Activated CD8-positive, alpha-beta memory T cell treated with anti-CD3 and anti-CD28 coated beads for 4 hours (primary cell): ENCODE measurements around the gene MMRN1.

Experiments used
- DNase-seq, 2 donors: peaks; one replicate each; pipeline ENCODE4 v3.0.0-alpha.2; 2020; ENCODE audit warnings: low read depth in 2 of 2

Gene MMRN1

DNA sequence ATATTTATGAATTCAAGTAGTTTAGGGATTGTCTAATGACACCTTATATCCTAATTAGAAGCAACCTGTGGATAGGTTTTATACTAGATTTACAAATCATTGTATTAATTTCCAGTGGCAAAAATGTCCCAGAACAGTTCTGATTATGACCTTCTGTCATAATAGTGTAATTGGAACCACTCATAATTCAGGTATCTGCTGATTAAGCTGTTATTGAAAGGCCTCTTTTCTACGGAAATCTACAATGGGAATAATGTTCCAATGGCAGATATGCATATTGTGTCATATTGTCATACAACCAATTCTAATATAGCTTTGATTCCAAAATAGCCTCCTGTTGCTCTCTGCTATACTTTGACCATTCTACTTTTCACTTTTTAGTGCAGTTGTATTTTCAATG, 19.0 kb downstream of the MMRN1 start:
- DNase-seq, result no peak

DNA sequence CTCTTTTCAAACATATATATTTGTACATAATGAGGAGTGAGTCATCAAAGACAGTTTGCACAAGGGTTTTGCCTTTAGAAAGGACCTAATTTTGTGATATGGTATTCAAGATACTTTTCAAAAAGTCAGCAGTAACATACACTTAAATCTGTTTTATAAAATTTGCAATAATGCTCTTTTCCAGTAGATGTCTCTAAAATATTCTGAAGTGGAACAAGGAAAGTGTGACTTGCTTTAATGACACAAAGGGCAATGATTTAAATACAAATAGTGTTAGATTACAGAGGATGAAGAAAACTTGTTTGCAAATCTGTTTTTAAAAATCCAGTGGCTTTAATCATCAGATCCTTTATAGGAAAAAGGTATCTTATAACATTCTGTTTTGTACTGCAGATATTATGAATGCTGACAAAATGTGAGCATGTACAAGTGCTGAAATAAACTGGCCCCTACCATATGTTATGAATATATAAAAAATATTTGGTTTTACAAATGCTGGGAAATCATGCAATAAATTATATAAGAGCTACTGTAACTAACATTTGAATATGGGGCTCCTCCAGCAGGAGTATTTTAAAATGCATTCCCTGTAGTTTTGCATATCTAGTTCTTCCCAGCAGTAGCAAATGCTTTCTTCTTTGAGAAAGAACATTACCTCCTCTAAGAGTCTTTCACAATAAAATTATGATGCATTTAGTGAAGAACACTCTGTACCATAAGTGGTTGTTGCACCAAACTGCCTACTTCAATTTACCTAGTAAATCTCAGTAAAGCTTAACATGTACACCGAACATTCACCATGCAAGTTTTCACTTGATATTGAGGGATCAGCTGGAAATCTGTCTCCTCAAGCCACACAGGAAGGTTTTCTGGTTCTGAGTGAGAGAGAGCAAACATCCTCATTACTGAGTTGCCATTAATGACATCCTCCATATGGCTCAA, 20.2 kb downstream of the MMRN1 start:
- no peak for DNase-seq

DNA sequence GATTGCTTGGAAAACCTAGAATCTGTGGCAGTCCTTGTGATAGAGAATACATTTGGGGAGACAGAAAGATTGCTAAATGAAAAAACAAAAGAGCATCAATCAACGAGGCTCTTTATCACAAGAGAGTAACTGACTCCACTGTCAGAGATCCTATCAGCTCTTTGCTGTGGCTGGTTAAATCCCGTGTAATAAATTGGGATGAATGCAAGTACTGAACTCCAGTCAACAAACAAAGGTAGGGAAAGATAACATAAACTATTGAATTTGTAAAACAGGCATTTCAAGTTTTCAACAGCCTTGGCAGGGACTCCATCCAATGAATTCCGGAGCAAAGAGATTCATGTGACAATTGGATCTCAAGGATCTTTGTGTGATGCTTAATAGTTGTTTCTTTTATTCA, 21.3 kb downstream of the MMRN1 start:
- DNase-seq, result no peak

DNA sequence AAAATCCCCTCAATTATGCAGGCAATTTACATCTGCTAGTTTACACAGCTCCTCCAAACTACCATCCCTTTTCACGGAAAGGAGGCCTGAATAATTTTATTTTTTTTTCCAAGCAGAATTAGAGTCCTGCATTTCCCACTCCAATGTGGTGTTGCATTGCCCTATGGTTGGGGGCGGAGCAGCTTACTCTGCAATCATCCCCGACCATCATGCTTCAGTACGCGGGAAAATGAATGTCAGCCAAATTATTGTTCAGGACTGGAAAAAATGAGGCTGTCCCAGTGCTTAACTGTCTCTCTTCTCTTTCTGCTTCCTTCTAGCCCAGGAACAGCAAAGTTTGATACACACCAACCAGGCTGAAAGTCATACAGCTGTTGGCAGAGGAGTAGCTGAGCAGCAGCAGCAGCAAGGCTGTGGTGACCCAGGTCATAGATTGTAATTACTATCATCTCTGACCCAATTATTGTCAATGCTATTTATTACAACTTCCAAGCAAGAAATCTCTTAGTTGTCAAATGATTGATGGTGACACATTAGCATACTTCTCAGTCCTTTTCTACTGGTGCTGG, 28.3 kb downstream of the MMRN1 start:
- no peak for DNase-seq

DNA sequence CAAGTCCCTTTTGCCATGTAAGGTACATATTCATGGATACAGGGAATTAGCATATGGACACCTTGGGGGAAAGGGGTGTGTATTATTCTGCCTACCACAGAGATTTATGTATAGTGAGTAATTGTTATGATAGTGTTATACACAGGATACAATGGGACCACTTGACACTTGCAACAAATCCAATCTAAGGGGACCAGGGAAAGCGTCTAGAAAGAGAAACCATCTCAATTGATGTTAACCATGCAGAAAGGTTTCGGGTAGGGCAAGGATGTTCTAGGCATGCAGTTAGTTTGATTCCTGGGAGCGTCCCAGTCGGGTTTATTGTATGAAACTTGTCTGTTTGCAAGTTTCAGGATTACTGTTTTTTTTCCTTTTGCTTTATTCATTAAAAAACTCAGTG, 34.2 kb downstream of the MMRN1 start:
- DNase-seq, result no peak

DNA sequence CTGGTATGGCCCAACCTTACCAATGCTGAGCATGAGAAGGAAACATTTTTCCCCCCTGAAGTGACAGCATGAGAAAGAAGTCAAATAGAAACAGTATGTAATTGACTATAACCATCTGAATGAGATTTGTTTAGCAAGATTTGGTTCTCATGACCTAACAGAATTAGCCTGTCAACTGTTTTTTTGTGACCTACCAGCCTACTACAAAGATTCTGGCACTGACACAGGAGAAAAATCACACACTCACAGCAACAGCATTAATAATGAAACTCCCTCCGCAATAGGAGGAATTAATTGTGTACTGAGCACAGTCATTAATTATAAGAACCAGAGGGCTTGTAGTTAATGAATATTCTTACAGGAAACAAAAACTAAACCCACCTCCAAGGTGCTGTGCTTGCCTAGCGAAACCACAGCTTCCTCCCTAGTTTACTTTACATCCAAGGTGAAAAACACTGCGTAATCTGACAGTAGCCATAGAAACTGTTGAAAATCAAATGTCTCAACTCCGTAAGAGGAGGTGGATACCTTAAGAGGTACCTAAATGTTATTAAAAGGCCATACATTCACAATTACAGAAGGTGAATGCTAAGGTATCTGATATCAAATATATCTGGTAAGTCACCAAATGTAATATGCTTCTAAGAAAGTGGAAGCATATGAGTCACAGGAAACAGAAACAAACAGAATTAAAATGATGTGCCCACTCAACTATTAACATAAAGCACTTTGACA, 34.9 kb downstream of the MMRN1 start:
- no peak for DNase-seq

DNA sequence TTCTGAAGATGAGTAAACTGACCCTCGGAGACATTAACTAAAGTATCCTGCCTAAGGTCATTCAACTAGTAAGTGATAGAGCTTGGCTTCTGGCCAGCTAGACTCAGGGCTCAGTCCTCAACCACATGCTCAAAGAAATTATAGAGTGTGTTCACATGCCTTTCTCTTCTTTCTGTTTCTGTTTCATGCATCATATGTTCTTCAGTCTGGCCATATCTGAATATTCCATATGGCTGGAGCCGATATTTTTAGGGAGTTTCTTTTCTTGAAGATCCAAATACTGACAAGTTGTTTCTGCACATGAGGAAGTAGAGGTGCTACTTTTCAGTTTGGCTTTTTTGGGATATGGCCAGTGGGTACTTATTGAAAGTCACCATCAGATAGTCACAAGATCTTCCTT, 44.9 kb downstream of the MMRN1 start:
- DNase-seq, result no peak

DNA sequence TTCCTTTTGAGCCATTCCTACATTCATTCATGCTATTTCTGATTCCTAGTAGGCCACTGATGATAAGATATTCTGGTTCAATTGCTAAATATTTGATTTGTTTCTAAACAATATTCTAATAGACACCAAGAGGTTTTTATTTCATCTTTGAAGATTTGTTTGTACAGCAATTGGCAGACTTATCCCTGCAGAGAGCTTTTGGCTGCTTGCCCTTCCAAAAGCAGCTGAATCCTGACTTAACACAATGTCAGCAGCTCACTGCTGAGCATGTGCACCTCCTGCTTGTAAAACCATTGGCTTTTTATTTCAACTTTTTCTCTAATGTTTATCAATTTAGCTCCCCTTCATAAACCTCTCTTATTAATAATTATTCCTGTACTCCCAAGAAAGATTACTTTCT, 45.3 kb downstream of the MMRN1 start:
- DNase-seq, result no peak

DNA sequence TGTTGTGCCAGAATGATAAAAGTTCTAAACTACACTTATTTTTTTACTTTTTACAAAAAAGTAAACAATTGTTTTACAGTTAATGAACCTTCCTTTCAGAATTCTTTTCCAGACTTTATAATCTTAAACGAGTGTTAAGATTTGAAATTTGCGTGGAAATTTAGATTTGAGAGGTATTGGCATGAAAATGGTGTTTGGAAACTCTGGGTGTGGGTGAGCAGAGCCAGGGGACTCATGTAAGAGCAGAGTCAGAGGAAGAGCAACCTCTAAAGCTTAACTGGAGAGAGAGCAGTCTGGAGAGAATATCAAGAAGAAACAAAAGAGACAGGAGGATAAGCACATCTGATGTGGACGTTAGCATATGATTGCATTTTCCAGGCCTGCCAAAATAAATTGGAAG, 48.2 kb downstream of the MMRN1 start:
- DNase-seq, result no peak

DNA sequence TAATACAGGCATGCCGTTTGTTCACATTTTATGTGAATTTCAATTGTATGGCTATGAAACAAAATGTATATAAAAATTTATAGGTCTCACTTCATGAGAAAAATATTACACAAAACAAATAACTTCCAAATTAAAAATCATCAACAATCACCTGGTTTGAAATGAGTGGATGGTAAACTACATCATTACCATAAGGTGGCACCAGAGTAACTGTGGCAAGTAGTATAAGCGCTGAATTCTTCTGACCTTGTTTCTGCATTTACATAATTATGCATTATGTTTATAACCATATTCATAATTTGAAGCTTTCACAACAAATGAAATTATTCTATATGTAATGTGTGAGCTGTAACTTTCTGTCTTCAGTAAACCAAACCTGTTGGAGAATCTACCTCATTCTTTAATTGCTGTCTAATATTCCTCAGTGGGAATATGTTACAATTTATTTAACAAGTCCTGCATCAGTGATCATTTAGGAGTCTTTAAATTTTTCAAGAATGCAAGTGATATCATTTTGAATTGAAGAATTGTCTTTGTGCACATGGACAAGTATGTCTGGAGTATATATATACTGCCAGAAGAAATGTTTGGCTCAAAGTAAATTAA, 55.2 kb downstream of the MMRN1 start:
- no peak for DNase-seq

DNA sequence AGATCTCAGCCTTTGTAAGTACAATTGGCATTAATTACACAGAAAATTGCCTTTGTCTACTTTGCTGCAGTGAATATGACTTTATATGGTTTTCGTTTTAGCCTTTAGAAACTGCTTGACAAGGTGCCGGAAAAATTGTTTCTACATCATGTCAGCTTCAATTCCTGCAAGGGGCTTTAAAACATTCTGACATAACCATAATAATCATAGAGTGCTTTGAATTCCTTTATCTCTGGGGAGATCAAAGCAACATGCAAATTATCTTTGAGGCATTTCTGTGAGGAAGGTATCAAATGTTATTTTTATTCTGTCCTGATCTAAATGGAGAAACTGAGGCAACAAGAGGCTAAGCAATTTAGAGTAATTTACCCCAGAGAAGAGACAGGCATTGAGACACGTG, 57.8 kb downstream of the MMRN1 start:
- no peak for DNase-seq

DNA sequence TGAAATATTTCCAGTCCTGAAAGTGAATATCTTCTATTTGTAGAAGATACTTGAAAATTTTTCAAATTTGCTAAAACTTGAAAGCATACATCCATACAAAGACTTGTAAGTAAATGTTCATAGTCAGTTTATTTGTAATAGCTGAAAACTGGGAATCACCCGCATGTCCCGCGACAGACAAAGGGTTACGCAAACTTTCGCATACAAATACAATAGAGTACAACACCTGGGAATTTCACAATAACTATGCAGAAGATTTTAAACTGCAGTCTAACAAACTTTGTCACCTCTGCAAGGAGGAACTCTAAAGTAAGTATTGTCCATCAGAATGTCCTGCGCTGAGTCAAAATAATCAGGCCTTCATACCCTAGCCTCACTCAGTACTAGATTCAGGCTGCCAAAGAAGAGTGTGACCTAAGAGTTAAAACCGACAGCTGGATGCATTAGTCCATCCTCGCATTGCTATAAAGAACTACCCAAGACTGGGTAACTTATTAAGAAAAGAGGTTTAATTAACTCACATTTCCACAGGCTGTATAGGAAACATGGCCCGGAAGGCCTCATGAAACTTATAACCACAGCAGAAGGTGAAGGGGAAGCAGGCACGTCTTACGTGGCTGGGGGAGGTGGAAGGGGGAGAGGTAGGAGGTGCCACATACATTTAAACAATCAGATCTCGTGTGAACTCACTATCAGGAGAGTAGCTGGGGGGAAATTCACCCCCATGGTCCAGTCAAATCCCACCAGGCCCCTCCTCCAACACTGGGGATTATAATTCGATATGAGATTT, 60.4 kb downstream of the MMRN1 start:
- DNase-seq, result no peak

DNA sequence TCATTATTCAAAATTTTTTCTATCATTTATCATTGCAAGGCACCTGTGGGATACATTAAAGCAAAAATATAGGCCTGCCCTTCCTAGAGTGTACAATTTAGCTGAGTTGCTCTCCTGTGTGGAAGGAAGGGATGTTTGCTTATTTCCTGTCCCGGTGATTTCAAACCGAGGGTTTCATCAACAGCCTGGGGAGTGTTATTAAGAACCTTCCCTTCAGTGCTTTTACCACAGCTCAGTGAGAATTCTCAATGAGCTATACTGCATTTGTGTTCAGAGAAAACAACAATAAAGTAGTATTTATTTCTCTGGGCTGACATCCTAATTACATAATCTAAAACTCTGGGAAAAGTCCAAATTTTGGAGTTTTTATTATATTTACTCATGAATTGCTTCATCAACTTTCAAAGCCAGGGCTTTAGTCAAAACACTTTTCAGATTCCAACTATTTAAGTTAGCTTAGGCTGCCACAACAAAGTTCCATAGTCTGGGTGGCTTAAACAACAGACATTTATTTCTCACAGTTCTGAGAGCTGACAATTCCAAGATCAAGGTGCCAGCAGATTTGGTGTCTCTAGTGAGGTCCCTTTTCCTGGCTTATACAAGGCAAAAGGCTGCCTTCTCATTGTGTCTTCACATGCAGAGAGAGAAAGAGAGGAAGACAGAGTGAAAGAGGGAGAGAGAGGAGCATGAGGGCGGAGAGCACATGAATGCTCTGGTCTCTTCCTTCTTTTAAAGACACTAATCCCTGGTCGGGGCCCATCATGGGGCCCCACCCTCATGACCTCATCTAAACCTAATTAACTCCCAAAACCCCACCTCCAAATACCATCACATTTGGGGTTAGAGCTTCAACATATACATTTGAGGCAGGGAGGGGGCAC, 62.6 kb downstream of the MMRN1 start:
- DNase-seq, result no peak

DNA sequence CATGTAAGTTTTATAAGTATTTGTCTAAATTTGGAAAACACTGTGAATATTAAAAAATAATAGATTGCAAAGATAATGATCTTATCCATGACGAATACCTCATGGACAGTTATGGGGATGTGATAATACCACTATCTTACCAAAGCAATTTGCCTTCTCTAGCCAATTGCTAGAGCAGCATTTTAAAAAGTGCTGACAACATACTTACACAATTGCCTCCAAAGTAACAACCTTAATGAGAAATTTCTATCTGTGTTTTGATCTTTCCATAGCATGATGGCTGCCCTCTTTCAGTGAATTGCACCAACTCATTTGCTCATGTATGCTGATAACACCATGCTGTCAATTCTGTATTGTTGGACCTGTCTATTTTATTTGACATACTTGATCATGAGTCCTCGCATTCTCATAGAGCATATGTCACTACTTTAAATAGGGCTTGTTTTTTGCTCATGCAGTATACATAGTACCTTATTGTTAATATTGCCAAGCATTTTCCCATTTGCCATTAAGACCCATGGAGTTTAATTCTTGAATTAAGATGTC, 87.2 kb downstream of the MMRN1 start:
- DNase-seq, result no peak

DNA sequence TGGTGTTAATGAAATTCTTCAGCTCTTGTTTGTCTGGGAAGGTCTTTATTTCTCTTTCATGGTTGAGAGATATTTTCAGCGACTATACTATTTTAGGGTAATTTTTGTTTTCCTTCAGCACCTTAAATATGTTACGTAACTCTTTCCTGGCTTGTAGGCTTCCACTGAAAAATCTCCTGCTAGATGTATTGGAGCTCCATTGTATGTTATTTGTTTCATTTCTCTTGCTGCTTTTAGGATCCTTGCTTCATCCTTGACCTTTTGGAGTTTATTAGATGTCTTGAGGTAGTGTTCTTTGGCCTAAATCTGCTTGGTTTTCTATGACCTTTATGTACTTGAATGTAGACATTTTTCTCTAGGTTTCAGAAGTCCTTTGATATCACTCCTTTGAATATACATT, 93.6 kb downstream of the MMRN1 start:
- no peak for DNase-seq

DNA sequence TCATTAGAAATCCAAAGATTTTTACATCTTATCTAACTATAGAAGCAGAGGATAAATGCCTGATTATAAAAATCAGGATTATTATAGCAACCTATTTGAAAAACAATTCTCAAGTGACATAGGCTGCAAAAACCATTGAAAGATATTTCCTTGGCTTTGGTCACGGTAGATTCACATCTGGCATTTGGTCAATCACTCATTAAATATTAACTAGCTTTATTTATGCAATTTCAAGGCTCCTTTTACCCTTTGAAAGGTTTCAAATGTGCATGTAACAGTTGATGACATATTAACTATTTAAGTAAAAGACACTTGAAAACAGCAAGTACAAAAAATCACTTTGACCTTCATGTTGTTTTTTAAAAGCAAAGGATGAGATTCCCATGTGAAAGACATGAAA, 98.1 kb downstream of the MMRN1 start:
- no peak for DNase-seq

DNA sequence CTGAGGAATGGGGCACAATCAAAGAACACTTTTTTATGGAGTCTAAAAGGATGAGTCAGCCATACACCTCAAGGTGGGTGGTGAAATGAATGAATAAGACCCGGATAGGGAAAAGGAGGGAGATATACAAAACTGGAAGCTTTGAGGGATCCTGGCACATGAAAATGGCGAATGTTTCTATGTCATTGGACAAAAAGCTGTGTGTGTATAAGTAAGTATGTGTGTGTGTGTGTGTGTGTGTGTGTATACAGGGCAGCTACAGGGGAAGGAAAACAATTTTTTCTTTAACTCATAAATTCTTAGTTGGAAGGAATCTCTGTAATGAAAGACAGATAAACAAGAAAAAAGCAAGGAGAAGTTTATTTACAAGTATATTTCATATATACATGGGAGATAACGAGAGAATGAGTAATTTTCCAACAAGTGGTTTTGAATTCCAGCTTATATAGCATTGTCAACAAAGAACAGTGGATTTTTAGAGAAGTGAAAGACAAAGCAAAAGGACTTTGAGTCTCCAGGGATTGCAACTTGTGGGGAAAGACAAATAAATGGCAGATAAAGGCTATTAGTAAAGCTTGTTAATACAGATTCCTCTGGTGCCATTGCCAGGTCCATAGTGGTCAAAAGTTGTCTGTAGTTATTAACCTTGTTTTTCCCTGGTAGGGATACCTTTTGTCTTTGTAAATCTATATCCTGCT, 99.7 kb downstream of the MMRN1 start:
- DNase-seq, result no peak

DNA sequence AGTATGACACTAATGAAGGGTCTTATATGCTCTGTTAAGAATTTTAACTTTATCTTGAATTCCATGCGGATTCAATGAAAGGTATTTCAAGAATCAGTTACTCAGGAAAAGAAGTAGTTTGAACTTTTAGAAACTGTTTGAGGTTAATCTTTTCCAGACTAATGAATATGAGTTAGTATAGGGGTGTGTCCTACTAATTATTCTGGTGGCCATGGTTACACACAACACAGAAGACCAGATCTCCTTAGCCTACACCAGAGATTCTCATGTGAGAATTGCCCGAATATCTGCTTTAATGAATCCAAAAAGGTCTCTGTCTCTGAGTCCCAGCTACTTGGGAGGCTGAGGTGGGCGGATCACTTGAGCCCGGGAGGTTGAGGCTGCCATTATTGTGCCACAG, 100.4 kb downstream of the MMRN1 start:
- DNase-seq, result no peak

DNA sequence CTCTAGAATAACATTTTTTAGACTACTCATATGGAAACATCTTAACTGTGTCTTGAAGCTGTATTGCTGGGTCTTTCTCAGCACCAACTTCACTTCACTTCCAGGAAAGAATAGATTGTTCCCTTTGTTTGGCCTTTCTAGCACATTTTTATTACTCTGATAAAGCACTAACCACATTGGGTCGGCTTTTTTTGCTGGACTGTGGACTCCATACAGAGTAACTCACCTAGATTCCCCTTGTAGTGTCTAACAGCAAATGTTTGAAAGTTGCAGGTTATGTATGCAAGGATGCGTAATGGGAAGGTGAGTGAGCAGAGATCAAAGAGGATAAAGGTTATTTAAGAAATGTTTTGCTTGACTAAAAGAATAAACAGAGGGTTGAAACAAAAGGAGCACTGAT, 101.2 kb downstream of the MMRN1 start:
- no peak for DNase-seq
